DOHH2 (cell line): ENCODE results near the gene FAM20C.

Source experiments
- CTCF ChIP-seq: fragments of 200-600 bp; sonication (generic); IDR thresholded peaks from one replicate; pipeline ENCODE4 v1.5.1; 2014; ENCODE audit warnings: antibody characterized with exemption, mild to moderate bottlenecking, low read depth, low read length; ENCODE audit not compliant: poor library complexity, severe bottlenecking
- EZH2phosphoT487 ChIP-seq: fragments of 200-600 bp; sonication (generic); IDR thresholded peaks from 2 replicates; pipeline ENCODE4 v1.6.1; 2017; ENCODE audit warnings: borderline replicate concordance, mild to moderate bottlenecking, antibody characterized with exemption, low read length, moderate library complexity, mixed read lengths

GRCh38 chr7:307970-308369, 115.6 kb downstream of the FAM20C start:
- no peak for TF ChIP-seq CTCF
- TF ChIP-seq EZH2phosphoT487: no peak
